Erythroblast (primary cell): ENCODE results near the gene ASB15.

ENCODE experiments used
- GATA1 ChIP-seq: IDR thresholded peaks from 2 replicates; pipeline ENCODE4 v1.6.1; 2011; ENCODE audit warnings: low read depth, mild to moderate bottlenecking, control low read depth, low read length, moderate library complexity
- POLR2A ChIP-seq: IDR thresholded peaks from 2 replicates; pipeline ENCODE4 v1.6.1; 2011; ENCODE audit warnings: mild to moderate bottlenecking, low read length

DNA sequence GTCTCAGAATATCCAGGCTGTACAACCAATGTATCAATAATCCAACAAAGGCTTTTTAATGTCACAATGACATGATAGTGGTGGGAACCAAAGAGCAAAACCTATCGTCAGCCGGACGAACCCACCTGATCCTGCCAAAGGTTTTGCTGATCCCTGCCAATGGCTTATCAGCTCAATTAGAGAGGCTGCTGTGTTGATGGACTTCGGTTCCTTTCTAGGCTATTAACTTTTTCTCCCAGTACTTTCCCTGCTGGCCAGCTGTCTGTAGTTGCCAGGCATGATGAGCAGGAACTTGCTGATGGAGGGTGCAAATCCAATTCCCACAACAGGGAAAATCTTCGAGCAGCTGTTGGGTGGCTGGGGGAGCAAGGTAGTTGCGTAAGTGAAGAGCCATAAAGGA lies 56.4 kb downstream of the ASB15 start:
- TF ChIP-seq POLR2A, result no peak
- no peak for TF ChIP-seq GATA1
